Lung (tissue), 12 donors: ENCODE data around the gene AFMID. TPM values are rescaled to one million over a fixed set of nuclear protein-coding genes. Genes with fewer than 3 reads are reported as not detected.
A peak's percentile ranks its signal among the peaks of the same experiment; 100 is the strongest.
"Not testable (repeated sequence)": the region's sequence is repeated elsewhere in the genome, so short reads cannot be mapped to it uniquely, and the experiment has no call there.

Experiments used
- ATAC-seq: fragments of 200-7000 bp; cut with Tn5 transposase; one replicate; pipeline ENCODE4 v1.9.1; 2020; ENCODE audit warnings: moderate number of reproducible peaks; ENCODE audit not compliant: insufficient read depth, low FRiP score
- DNase-seq, 3 donors: peaks; one replicate each; pipeline ENCODE4 v3.0.0-alpha.2; 2013 to 2017
- H3K27ac ChIP-seq, 2 donors: one replicate each; pipeline ENCODE4 v1.5.1; 2013; ENCODE audit warnings: mild to moderate bottlenecking in 2 of 2, moderate library complexity in 2 of 2, control low read depth in 1 of 2, inconsistent platforms in 1 of 2, low read depth in 1 of 2, low read length in 1 of 2
- H3K27me3 ChIP-seq, 3 donors: one replicate each; pipeline ENCODE4 v1.5.1; 2013; ENCODE audit warnings: low read length in 2 of 3; ENCODE audit not compliant: control insufficient read depth in 3 of 3, insufficient read depth in 3 of 3
- H3K36me3 ChIP-seq, 4 donors: one replicate each; pipeline ENCODE4 v1.5.1; 2013; ENCODE audit warnings: low read length in 4 of 4, mild to moderate bottlenecking in 1 of 4, moderate library complexity in 1 of 4; ENCODE audit not compliant: control insufficient read depth in 4 of 4, insufficient read depth in 4 of 4
- H3K4me1 ChIP-seq, 5 donors: one replicate each; pipeline ENCODE4 v1.5.1; 2013; ENCODE audit warnings: low read length in 5 of 5, mild to moderate bottlenecking in 2 of 5, moderate library complexity in 1 of 5; ENCODE audit not compliant: control insufficient read depth in 5 of 5, insufficient read depth in 5 of 5
- H3K4me3 ChIP-seq: one replicate; pipeline ENCODE4 v1.5.1; 2013; ENCODE audit warnings: mild to moderate bottlenecking, control low read depth, moderate library complexity
- H3K9ac ChIP-seq, 2 donors: one replicate each; pipeline ENCODE4 v1.5.1; 2013; ENCODE audit warnings: low read length in 2 of 2, control low read depth in 1 of 2; ENCODE audit not compliant: insufficient read depth in 1 of 2
- H3K9me3 ChIP-seq, 4 donors: one replicate each; pipeline ENCODE4 v1.5.1; 2013; ENCODE audit warnings: low read length in 3 of 4, mild to moderate bottlenecking in 1 of 4, moderate library complexity in 1 of 4; ENCODE audit not compliant: control insufficient read depth in 4 of 4, insufficient read depth in 3 of 4
- WGBS, 2 donors: extraction: QIAGEN DNeasy Blood & Tissue Kit; methylation state at CpG; one replicate each; pipeline ENCODE4 v1.1.7; 2013; 5-methylcytosine and 5-hydroxymethylcytosine counted together
- polyA plus RNA-seq, 2 donors: library from polyadenylated mRNA; stranded (reverse); fragments of 200-250 nt; gene quantifications; one replicate each; pipeline ENCODE4 v1.2.1, GENCODE V29; 2013
- total RNA-seq, 2 donors: library from RNA; depleted of rRNA in 1 of 2; stranded (reverse); fragments of >200 nt in 1 of 2; gene quantifications; one replicate each; pipeline ENCODE4 v1.2.1, GENCODE V29; 2014 to 2021
- TF ChIP-seq, protein P1 (sequence below): IDR thresholded peaks from 2 replicates; pipeline ENCODE4 v1.5.1; 2012; ENCODE audit warnings: mild to moderate bottlenecking; ENCODE audit errors: control extremely low read depth, extremely low read depth
- donor health status: control.
- donor health status: control.
- donor health status: Bipolar disorder and iron deficiency.
- donor health status: healthy.
- donor health status: DM: yes; HTN: yes; CAD: no.

AFMID gene
- total and polyA plus RNA-seq, 4 donors, result 24.6 to 35.4 (median 34.3) TPM

DNA sequence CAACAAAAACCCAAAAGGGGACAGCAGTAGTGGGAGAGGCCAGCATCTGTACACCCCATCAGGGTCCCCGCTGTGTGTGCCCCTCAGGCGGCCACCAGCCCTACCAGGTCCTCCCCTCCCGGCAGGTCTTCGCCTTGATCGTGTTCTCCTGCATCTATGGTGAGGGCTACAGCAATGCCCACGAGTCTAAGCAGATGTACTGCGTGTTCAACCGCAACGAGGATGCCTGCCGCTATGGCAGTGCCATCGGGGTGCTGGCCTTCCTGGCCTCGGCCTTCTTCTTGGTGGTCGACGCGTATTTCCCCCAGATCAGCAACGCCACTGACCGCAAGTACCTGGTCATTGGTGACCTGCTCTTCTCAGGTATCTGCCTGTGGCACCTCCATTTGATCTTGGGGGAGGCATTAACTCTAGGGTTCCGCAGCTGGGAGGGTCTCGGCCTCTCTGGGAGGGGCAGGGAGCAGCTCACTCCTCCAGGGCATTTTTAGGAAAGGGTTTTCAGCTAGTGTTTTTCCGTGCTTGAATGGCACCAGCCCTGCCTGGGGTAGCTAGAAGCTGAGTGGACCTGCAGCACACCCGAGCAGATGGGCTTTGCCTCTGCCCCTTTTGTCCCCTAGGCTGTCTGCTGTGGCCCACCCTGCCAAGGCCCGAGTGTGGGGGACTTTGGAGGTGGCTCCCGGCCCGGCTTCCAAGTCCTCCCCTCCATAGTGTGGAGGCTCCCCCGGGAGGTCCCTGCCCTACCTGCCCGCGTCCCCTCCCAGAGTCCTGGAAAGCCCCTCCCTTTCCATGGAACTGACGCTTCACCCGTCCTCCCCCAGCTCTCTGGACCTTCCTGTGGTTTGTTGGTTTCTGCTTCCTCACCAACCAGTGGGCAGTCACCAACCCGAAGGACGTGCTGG lies 16.2 kb upstream of the AFMID start:
- peaks cover 0 to 12% (median 0%) of the 10 kb centered on the region in 4 donors for H3K36me3 ChIP-seq
- no peak overlapping the region for H3K4me3 ChIP-seq
- no peaks in the 10 kb centered on the region for H3K9me3 ChIP-seq
- DNase-seq (no peak), ATAC-seq (no peak)
- H3K9ac ChIP-seq, result no peak overlapping the region
- no peaks in the 10 kb centered on the region for H3K27me3 ChIP-seq
- 79 to 86% methylated on average over 31 of the region's 31 CpGs for WGBS, 2 donors
- H3K27ac ChIP-seq, result peak overlapping the region in 1 of 2 donors; percentile 53
- TF ChIP-seq, protein P1, sequence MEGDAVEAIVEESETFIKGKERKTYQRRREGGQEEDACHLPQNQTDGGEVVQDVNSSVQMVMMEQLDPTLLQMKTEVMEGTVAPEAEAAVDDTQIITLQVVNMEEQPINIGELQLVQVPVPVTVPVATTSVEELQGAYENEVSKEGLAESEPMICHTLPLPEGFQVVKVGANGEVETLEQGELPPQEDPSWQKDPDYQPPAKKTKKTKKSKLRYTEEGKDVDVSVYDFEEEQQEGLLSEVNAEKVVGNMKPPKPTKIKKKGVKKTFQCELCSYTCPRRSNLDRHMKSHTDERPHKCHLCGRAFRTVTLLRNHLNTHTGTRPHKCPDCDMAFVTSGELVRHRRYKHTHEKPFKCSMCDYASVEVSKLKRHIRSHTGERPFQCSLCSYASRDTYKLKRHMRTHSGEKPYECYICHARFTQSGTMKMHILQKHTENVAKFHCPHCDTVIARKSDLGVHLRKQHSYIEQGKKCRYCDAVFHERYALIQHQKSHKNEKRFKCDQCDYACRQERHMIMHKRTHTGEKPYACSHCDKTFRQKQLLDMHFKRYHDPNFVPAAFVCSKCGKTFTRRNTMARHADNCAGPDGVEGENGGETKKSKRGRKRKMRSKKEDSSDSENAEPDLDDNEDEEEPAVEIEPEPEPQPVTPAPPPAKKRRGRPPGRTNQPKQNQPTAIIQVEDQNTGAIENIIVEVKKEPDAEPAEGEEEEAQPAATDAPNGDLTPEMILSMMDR, result no peak
- peaks cover 0 to 43% (median 10%) of the 10 kb centered on the region in 5 donors for H3K4me1 ChIP-seq

DNA sequence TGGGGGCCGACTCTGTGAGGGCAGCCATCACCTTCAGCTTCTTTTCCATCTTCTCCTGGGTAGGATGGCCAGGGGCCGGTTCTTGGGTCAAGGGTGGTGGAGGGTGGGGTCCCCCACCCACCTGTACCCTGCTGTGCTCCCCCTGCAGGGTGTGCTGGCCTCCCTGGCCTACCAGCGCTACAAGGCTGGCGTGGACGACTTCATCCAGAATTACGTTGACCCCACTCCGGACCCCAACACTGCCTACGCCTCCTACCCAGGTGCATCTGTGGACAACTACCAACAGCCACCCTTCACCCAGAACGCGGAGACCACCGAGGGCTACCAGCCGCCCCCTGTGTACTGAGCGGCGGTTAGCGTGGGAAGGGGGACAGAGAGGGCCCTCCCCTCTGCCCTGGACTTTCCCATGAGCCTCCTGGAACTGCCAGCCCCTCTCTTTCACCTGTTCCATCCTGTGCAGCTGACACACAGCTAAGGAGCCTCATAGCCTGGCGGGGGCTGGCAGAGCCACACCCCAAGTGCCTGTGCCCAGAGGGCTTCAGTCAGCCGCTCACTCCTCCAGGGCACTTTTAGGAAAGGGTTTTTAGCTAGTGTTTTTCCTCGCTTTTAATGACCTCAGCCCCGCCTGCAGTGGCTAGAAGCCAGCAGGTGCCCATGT lies 15.4 kb upstream of the AFMID start:
- Histone ChIP-seq H3K4me1 (peaks cover 0 to 48% (median 10%) of the 10 kb centered on the region in 5 donors), H3K27ac (peak overlapping the region; percentile 17 to 85), H3K36me3 (peaks cover 0 to 12% (median 0%) of the 10 kb centered on the region in 4 donors)
- H3K4me3 ChIP-seq, DNase-seq, H3K9me3 ChIP-seq, H3K9ac ChIP-seq, H3K27me3 ChIP-seq, ATAC-seq: not testable (repeated sequence)
- WGBS, 2 donors, result 78 to 85% methylated on average over 19 of the region's 19 CpGs

DNA sequence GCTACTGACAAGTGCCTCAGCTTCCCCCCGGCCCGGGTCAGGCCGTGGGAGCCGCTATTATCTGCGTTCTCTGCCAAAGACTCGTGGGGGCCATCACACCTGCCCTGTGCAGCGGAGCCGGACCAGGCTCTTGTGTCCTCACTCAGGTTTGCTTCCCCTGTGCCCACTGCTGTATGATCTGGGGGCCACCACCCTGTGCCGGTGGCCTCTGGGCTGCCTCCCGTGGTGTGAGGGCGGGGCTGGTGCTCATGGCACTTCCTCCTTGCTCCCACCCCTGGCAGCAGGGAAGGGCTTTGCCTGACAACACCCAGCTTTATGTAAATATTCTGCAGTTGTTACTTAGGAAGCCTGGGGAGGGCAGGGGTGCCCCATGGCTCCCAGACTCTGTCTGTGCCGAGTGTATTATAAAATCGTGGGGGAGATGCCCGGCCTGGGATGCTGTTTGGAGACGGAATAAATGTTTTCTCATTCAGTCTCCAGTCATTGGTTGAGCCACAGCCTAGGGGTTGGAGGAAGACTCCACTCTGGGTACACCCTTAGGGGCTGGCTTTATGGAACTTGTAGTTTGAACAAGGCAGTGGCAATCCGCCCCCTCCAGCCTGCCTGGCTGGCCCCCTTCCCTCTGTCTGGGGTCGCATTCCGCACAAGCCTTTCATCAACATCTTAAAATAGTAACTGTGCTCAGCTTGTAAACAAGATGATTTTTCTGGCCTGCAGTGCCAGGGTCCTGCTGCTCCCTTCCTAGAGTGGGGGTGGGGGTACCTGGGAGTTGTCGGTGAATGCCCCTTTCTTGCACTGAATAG lies 14.7 kb upstream of the AFMID start:
- DNase-seq (peak; percentile 67 to 81 (median 67)), ATAC-seq (no peak)
- Histone ChIP-seq H3K27ac (peak overlapping the region; percentile 84 to 88), H3K4me3 (no peak overlapping the region), H3K36me3 (peaks cover 0 to 12% (median 0%) of the 10 kb centered on the region in 4 donors), H3K9me3 (no peaks in the 10 kb centered on the region), H3K27me3 (no peaks in the 10 kb centered on the region), H3K4me1 (peaks cover 0 to 48% (median 10%) of the 10 kb centered on the region in 5 donors), H3K9ac (peak overlapping the region in 1 of 2 donors; percentile 8)
- TF ChIP-seq, protein P1, result no peak
- WGBS, 2 donors, result 24 to 27% methylated on average over 19 of the region's 19 CpGs
